ENCODE data around the gene PI4KB.
"Not testable (repeated sequence)": the region's sequence is repeated elsewhere in the genome, so short reads cannot be mapped to it uniquely, and the experiment has no call there.

Gene PI4KB

GRCh38 chr1:151282883-151283725 is 44.1 kb downstream of the PI4KB start:
- peaks cover 31% of the 10 kb centered on the region for H3K4me1 Mint-ChIP-seq (ENCODE audit: low read depth)
- no peaks in the 10 kb centered on the region for H3K9me3 Mint-ChIP-seq
- peaks cover 55% of the 10 kb centered on the region for H3K36me3 Mint-ChIP-seq (ENCODE audit: low read depth)
- H3K27me3 Mint-ChIP-seq: no peaks in the 10 kb centered on the region
- peak overlapping the region; percentile 96 for H3K4me3 Mint-ChIP-seq
- H3K27ac Mint-ChIP-seq: peak overlapping the region; percentile 93
- DNase-seq: peak; percentile 58

DNA sequence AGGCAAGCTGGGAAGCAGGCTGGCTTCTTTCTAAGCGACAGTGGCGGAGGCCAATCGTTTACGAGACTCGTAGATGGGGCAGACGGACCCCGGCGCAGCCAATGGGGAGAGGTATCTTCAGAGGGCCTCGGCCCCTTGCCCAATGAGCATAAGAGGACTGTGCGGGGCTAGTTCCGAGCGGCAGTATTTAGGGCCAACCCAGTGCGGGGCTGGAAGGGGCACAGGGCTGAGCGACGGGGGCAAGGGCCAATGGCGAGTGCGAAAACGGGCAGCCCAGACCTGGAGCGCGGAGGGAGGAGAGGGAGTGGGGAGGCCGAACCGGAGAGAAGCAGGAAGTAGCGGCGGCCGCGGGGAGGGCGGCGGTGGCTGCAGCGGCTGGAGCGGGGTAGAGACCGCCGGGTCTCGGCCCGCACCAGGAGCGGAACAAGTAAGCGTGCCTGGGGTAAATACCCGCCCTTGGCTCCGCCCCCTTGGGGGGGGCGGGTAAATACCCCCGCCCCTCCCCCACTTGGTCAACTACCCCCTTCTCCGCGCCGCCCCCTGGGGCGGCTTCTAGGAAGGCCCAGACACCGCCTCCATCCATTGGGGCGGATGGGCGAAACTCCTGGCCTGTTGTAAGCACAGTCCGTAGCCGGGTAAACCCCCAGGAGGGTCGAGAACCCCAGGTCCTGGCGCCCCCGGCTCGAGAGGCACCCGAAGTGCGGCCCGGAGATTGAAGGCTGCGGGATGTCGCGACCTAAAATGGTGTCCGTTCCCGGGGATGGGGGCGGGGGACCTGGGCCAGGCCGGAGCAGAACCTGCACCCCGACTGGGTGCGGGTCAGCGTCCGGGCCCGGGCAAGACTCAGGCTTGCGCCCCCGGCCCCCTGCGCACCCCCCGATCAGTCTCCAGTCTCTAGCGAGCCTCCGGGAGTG is 45.0 kb downstream of the PI4KB start, which contains the start of gene ZNF687:
TSS of gene ZNF687 (plus strand) at position 331 of the 914 bp plus-strand sequence. CDS start 3,993 bp downstream, outside the sequence.
- Mint-ChIP-seq H3K36me3 (ENCODE audit: low read depth) (peaks cover 46% of the 10 kb centered on the region), H3K4me1 (ENCODE audit: low read depth) (peaks cover 38% of the 10 kb centered on the region), H3K9me3 (no peaks in the 10 kb centered on the region), H3K27me3 (no peaks in the 10 kb centered on the region), H3K27ac (peak within 1 kb of the TSS; percentile 99), H3K4me3 (peak within 1 kb of the TSS; percentile 96)
- DNase-seq: peak; percentile 98

GRCh38 chr1:151281225-151281968 is 45.8 kb downstream of the PI4KB start:
- Mint-ChIP-seq H3K4me1 (ENCODE audit: low read depth) (peaks cover 46% of the 10 kb centered on the region), H3K4me3 (peak overlapping the region; percentile 96), H3K36me3 (ENCODE audit: low read depth) (peaks cover 38% of the 10 kb centered on the region), H3K27me3 (no peaks in the 10 kb centered on the region), H3K27ac (peak overlapping the region; percentile 99), H3K9me3 (no peaks in the 10 kb centered on the region)
- peak; percentile 99 for DNase-seq

DNA sequence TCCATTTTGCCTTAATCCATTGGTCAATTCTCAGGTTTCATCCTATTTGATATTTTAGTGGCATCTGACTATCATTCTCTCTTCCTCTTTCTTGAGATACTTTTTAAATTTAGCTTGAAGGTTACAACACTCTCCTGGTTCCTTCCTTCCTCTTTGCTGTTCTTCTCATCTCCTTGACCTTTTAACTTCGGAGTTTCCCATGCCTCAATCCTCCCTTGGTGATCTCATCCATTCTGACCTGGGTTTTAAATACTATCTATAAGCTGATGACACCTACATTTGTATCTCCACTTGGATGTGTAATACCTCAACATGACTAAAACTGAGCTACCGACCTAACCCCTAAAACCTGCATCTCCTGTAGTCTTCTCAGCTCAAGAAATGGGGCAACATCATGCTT is 50.0 kb downstream of the PI4KB start:
- Mint-ChIP-seq H3K4me1 (ENCODE audit: low read depth) (peaks cover 28% of the 10 kb centered on the region), H3K36me3 (ENCODE audit: low read depth) (peaks cover 23% of the 10 kb centered on the region), H3K27me3 (no peaks in the 10 kb centered on the region), H3K4me3 (peak overlapping the region; percentile 1), H3K27ac (peak overlapping the region; percentile 77), H3K9me3 (no peaks in the 10 kb centered on the region)
- no peak for DNase-seq

DNA sequence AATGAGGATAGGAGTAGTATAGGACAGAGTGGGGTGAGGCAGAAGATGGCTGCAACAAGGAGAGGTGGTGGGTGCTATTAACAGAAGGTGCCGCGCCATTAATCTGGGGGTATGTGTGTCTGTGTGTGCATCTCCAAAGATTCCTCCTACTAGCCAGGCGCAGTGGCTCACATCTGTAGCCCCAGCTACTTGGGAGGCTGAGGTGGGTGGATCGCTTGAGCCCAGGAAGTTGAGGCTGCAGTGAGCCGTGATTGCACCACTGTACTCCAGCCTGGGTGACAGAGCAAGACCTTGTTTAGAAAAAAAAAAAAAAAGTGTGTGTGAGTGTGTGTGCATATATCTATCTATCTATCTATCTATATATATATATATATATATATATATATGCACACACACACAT is 51.9 kb downstream of the PI4KB start:
- not testable (repeated sequence) for H3K27ac Mint-ChIP-seq, H3K9me3 Mint-ChIP-seq, H3K4me3 Mint-ChIP-seq, DNase-seq, H3K27me3 Mint-ChIP-seq
- Mint-ChIP-seq H3K4me1 (ENCODE audit: low read depth) (peaks cover 21% of the 10 kb centered on the region), H3K36me3 (ENCODE audit: low read depth) (peaks cover 32% of the 10 kb centered on the region)

GRCh38 chr1:151273924-151274466 is 53.2 kb downstream of the PI4KB start:
- Mint-ChIP-seq H3K27ac (peak overlapping the region; percentile 8), H3K4me1 (ENCODE audit: low read depth) (peaks cover 18% of the 10 kb centered on the region), H3K9me3 (no peaks in the 10 kb centered on the region), H3K36me3 (ENCODE audit: low read depth) (peaks cover 39% of the 10 kb centered on the region), H3K27me3 (no peaks in the 10 kb centered on the region), H3K4me3 (no peak overlapping the region)
- no peak for DNase-seq

GRCh38 chr1:151267760-151268159 is 59.5 kb downstream of the PI4KB start:
- Mint-ChIP-seq H3K27ac (peak overlapping the region; percentile 32), H3K36me3 (ENCODE audit: low read depth) (peaks cover 82% of the 10 kb centered on the region), H3K4me1 (ENCODE audit: low read depth) (no peaks in the 10 kb centered on the region), H3K27me3 (no peaks in the 10 kb centered on the region), H3K9me3 (no peaks in the 10 kb centered on the region), H3K4me3 (no peak overlapping the region)
- DNase-seq: no peak

DNA sequence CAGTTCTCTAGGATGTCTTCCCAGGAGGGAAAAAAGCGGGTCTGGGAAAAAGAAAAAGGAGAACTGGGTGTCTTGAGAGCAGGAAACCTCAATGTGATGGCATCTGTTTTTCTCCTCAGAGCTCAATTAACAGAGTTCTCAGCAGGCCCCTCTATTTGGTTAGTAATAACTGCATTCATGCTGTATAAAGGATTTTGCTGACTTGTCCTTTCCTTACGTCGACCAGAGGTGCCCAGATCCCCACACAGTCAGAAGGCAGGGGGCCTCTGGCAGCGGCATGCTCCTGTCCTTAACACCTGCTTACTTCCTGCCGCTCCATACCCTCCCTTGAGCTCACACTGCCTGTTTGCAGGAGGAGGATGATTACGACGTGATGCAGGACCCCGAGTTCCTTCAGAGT is 60.4 kb downstream of the PI4KB start:
- Mint-ChIP-seq H3K9me3 (no peaks in the 10 kb centered on the region), H3K27me3 (no peaks in the 10 kb centered on the region), H3K4me3 (no peak overlapping the region), H3K36me3 (ENCODE audit: low read depth) (peaks cover 85% of the 10 kb centered on the region), H3K27ac (peak overlapping the region; percentile 11), H3K4me1 (ENCODE audit: low read depth) (no peaks in the 10 kb centered on the region)
- DNase-seq: no peak

GRCh38 chr1:151266315-151266714 is 60.9 kb downstream of the PI4KB start:
- no peaks in the 10 kb centered on the region for H3K9me3 Mint-ChIP-seq
- no peak overlapping the region for H3K4me3 Mint-ChIP-seq
- no peaks in the 10 kb centered on the region for H3K4me1 Mint-ChIP-seq (ENCODE audit: low read depth)
- peaks cover 85% of the 10 kb centered on the region for H3K36me3 Mint-ChIP-seq (ENCODE audit: low read depth)
- H3K27ac Mint-ChIP-seq: no peak overlapping the region
- no peak for DNase-seq
- no peaks in the 10 kb centered on the region for H3K27me3 Mint-ChIP-seq

- Mint-ChIP-seq H3K27ac (peak overlapping the region; percentile 56), H3K4me3 (no peak overlapping the region), H3K27me3 (no peaks in the 10 kb centered on the region), H3K9me3 (no peaks in the 10 kb centered on the region), H3K4me1 (ENCODE audit: low read depth) (no peaks in the 10 kb centered on the region), H3K36me3 (ENCODE audit: low read depth) (peaks cover 81% of the 10 kb centered on the region)
- no peak for DNase-seq
Observed at GRCh38 chr1:151265446-151266236, 61.6 kb downstream of the PI4KB start.

DNA sequence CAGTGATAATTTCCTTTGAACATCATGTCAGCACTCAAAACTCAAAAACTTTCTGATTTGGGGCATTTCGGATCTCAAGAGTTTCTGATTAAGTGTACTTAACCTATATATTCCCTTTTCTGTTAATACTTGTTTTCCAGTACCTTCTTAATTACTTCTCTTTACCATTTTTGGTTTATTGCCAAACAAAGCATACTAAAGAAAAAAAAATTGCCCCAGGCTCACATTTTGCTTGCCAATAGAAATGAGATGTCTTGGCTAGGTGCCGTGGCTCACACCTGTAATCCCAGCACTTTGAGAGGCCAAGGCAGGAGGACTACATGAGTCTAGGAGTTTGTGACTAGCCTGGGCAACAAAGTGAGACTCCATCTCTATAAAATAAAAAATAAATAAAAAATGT is 67.9 kb downstream of the PI4KB start:
- peaks cover 31% of the 10 kb centered on the region for H3K4me1 Mint-ChIP-seq (ENCODE audit: low read depth)
- DNase-seq: no peak
- H3K27me3 Mint-ChIP-seq: no peaks in the 10 kb centered on the region
- no peaks in the 10 kb centered on the region for H3K9me3 Mint-ChIP-seq
- H3K36me3 Mint-ChIP-seq (ENCODE audit: low read depth): peaks cover 70% of the 10 kb centered on the region
- no peak overlapping the region for H3K27ac Mint-ChIP-seq
- H3K4me3 Mint-ChIP-seq: no peak overlapping the region

- H3K4me1 Mint-ChIP-seq (ENCODE audit: low read depth): peaks cover 36% of the 10 kb centered on the region
- peak overlapping the region; percentile 91 for H3K4me3 Mint-ChIP-seq
- H3K27me3 Mint-ChIP-seq: no peaks in the 10 kb centered on the region
- DNase-seq: no peak
- H3K9me3 Mint-ChIP-seq: no peaks in the 10 kb centered on the region
- H3K36me3 Mint-ChIP-seq (ENCODE audit: low read depth): peaks cover 49% of the 10 kb centered on the region
- H3K27ac Mint-ChIP-seq: peak overlapping the region; percentile 98
Observed at GRCh38 chr1:151255381-151255780, 71.8 kb downstream of the PI4KB start.

Data from activated T-cell treated with anti-CD3 and anti-CD28 coated beads, Interleukin-2, amount 50 U/mL, for 24 hours (primary cell).